ENCODE measurements around the gene TFAP2A. TPM values are rescaled to one million over a fixed set of nuclear protein-coding genes. Genes with fewer than 3 reads are reported as not detected.
A peak's percentile ranks its signal among the peaks of the same experiment; 100 is the strongest.

Gene TFAP2A
- total RNA-seq (2014; rRNA removed; shearing (Covaris generic)) (1.9 and 2.5 TPM in 2 replicates), polyA plus RNA-seq (2016; fragmentation: Nextera tagmentation; extraction: Ambion mirVana) (7.2 and 8.4 TPM in 2 replicates)

- TF ChIP-seq EZH2phosphoT487 (IDR thresholded peaks at IDR 0.05; ENCODE audit: insufficient read depth, low read depth) (0 out of 2 replicates have a peak, but pooled peaks have one; percentile 32), EZH2 (IDR thresholded peaks at IDR 0.05; ENCODE audit: insufficient read depth, poor library complexity, severe bottlenecking) (peak; percentile 68)
- in situ Hi-C loops (cut with MboI): loop anchor here (25.0 kb wide), 1 partner anchor 1428 kb away; no protein-coding TSS in a partner anchor
- Histone ChIP-seq H3K9ac (peak within 1 kb of the TSS; percentile 93), H3K4me3 (peak within 1 kb of the TSS; percentile 98), H3K9me2 (ENCODE audit: insufficient read depth) (no peaks in the 10 kb centered on the region), H3K9me3 (ENCODE audit: low read depth) (no peaks in the 10 kb centered on the region), H3K4me1 (ENCODE audit: insufficient read depth) (no peaks in the 10 kb centered on the region; the same call in 1 of the 2 replicates), H3K79me2 (ENCODE audit: insufficient read depth) (peaks cover 34% of the 10 kb centered on the region), H3K27ac (peak within 1 kb of the TSS; percentile 85), H3K27me3 (replicated peaks; ENCODE audit: insufficient read depth) (peaks cover 34% of the 10 kb centered on the region), H3K36me3 (ENCODE audit: low read depth) (no peaks in the 10 kb centered on the region), H4K20me1 (ENCODE audit: insufficient read depth) (no peaks in the 10 kb centered on the region), H3F3A (ENCODE audit: insufficient read depth) (no peaks in the 10 kb centered on the region), H3K4me2 (ENCODE audit: unreplicated experiment) (peak within 1 kb of the TSS; percentile 69), H2AFZ (peak within 1 kb of the TSS; percentile 65)
- peak; percentile 74 for DNase-seq
- WGBS, 2 experiments (ENCODE audit: low coverage in 1 of 2, low lambda C conversion rate in 2 of 2, missing lambda C conversion rate in 2 of 2): 5 to 8% methylated on average over 52 to 58 of the region's 58 CpGs
Measured at GRCh38 chr6:10414756-10415616, at the start of gene TFAP2A. Gene TFAP2A (minus strand): TSS chr6:10415074. CDS start chr6:10414991, 83 bp downstream.

- no peaks in the 10 kb centered on the region for H3K79me2 ChIP-seq (ENCODE audit: insufficient read depth)
- no peaks in the 10 kb centered on the region for H3K9me2 ChIP-seq (ENCODE audit: insufficient read depth)
- H3K36me3 ChIP-seq (ENCODE audit: low read depth): no peaks in the 10 kb centered on the region
- no peak overlapping the region for H3K9ac ChIP-seq
- peaks cover 5% of the 10 kb centered on the region; the same call in 1 of the 2 replicates for H3K27me3 ChIP-seq (replicated peaks; ENCODE audit: insufficient read depth)
- H3K4me2 ChIP-seq (ENCODE audit: unreplicated experiment): no peak overlapping the region
- no peaks in the 10 kb centered on the region for H3K4me1 ChIP-seq (ENCODE audit: insufficient read depth)
- no peak overlapping the region for H3K4me3 ChIP-seq
- H3K27ac ChIP-seq: no peak overlapping the region
- TF ChIP-seq EZH2 (IDR thresholded peaks at IDR 0.05; ENCODE audit: insufficient read depth, poor library complexity, severe bottlenecking): no peak
- TF ChIP-seq EZH2phosphoT487 (IDR thresholded peaks at IDR 0.05; ENCODE audit: insufficient read depth, low read depth): no peak
- no peak for DNase-seq
- no peak overlapping the region for H2AFZ ChIP-seq
- H3K9me3 ChIP-seq (ENCODE audit: low read depth): no peaks in the 10 kb centered on the region
- no peaks in the 10 kb centered on the region for H3F3A ChIP-seq (ENCODE audit: insufficient read depth)
- in situ Hi-C loops (cut with MboI): no loop called here
- WGBS, 2 experiments (ENCODE audit: low coverage in 1 of 2, low lambda C conversion rate in 2 of 2, missing lambda C conversion rate in 2 of 2): 57 to 59% methylated on average over 16 of the region's 16 CpGs
- no peaks in the 10 kb centered on the region for H4K20me1 ChIP-seq (ENCODE audit: insufficient read depth)
Measured at GRCh38 chr6:10463491-10464481, 48.9 kb upstream of the TFAP2A start.

GRCh38 chr6:10463040-10463439, 48.2 kb upstream of the TFAP2A start:
- H3K9ac ChIP-seq: no peak overlapping the region
- H3K4me3 ChIP-seq: no peak overlapping the region
- H4K20me1 ChIP-seq (ENCODE audit: insufficient read depth): no peaks in the 10 kb centered on the region
- no peaks in the 10 kb centered on the region for H3K9me3 ChIP-seq (ENCODE audit: low read depth)
- no peaks in the 10 kb centered on the region for H3K36me3 ChIP-seq (ENCODE audit: low read depth)
- H3K4me2 ChIP-seq (ENCODE audit: unreplicated experiment): no peak overlapping the region
- TF ChIP-seq EZH2 (IDR thresholded peaks at IDR 0.05; ENCODE audit: insufficient read depth, poor library complexity, severe bottlenecking) (no peak), EZH2phosphoT487 (IDR thresholded peaks at IDR 0.05; ENCODE audit: insufficient read depth, low read depth) (no peak)
- no peaks in the 10 kb centered on the region for H3K4me1 ChIP-seq (ENCODE audit: insufficient read depth)
- in situ Hi-C loops (cut with MboI): no loop called here
- H3K27ac ChIP-seq: no peak overlapping the region
- WGBS, 2 experiments (ENCODE audit: low coverage in 1 of 2, low lambda C conversion rate in 2 of 2, missing lambda C conversion rate in 2 of 2): 58 to 61% methylated on average over 12 of the region's 12 CpGs
- no peaks in the 10 kb centered on the region for H3K9me2 ChIP-seq (ENCODE audit: insufficient read depth)
- H2AFZ ChIP-seq: no peak overlapping the region
- H3K79me2 ChIP-seq (ENCODE audit: insufficient read depth): no peaks in the 10 kb centered on the region
- no peaks in the 10 kb centered on the region for H3F3A ChIP-seq (ENCODE audit: insufficient read depth)
- peaks cover 5% of the 10 kb centered on the region; the same call in 1 of the 2 replicates for H3K27me3 ChIP-seq (replicated peaks; ENCODE audit: insufficient read depth)
- no peak for DNase-seq

GRCh38 chr6:10461850-10462249, 47.0 kb upstream of the TFAP2A start:
- Histone ChIP-seq H4K20me1 (ENCODE audit: insufficient read depth) (no peaks in the 10 kb centered on the region), H3K4me2 (ENCODE audit: unreplicated experiment) (no peak overlapping the region), H3K36me3 (ENCODE audit: low read depth) (no peaks in the 10 kb centered on the region), H3K27ac (no peak overlapping the region), H3K4me1 (ENCODE audit: insufficient read depth) (no peaks in the 10 kb centered on the region), H3K9me2 (ENCODE audit: insufficient read depth) (no peaks in the 10 kb centered on the region), H3K27me3 (replicated peaks; ENCODE audit: insufficient read depth) (peaks cover 5% of the 10 kb centered on the region; the same call in 1 of the 2 replicates), H3K79me2 (ENCODE audit: insufficient read depth) (no peaks in the 10 kb centered on the region), H3F3A (ENCODE audit: insufficient read depth) (no peaks in the 10 kb centered on the region), H3K9me3 (ENCODE audit: low read depth) (no peaks in the 10 kb centered on the region), H3K9ac (no peak overlapping the region), H3K4me3 (no peak overlapping the region), H2AFZ (no peak overlapping the region)
- TF ChIP-seq EZH2 (IDR thresholded peaks at IDR 0.05; ENCODE audit: insufficient read depth, poor library complexity, severe bottlenecking) (no peak), EZH2phosphoT487 (IDR thresholded peaks at IDR 0.05; ENCODE audit: insufficient read depth, low read depth) (no peak)
- in situ Hi-C loops (cut with MboI): no loop called here
- WGBS, 2 experiments (ENCODE audit: low coverage in 1 of 2, low lambda C conversion rate in 2 of 2, missing lambda C conversion rate in 2 of 2): 0% methylated on average over 1 of the region's 1 CpG; no CpG with 5 or more reads in 1 of the 2 experiments
- DNase-seq: no peak

All from GM23248 (cell line).